Measurements from ENCODE around the gene MIOX. TPM values are rescaled to one million over a fixed set of nuclear protein-coding genes. Genes with fewer than 3 reads are reported as not detected.
"Not testable (repeated sequence)": the region's sequence is repeated elsewhere in the genome, so short reads cannot be mapped to it uniquely, and the experiment has no call there.

Gene MIOX
- total and polyA plus RNA-seq, 3 donors from 2014 or later, result 0.24 to 0.25 TPM; not detected in 1

DNA sequence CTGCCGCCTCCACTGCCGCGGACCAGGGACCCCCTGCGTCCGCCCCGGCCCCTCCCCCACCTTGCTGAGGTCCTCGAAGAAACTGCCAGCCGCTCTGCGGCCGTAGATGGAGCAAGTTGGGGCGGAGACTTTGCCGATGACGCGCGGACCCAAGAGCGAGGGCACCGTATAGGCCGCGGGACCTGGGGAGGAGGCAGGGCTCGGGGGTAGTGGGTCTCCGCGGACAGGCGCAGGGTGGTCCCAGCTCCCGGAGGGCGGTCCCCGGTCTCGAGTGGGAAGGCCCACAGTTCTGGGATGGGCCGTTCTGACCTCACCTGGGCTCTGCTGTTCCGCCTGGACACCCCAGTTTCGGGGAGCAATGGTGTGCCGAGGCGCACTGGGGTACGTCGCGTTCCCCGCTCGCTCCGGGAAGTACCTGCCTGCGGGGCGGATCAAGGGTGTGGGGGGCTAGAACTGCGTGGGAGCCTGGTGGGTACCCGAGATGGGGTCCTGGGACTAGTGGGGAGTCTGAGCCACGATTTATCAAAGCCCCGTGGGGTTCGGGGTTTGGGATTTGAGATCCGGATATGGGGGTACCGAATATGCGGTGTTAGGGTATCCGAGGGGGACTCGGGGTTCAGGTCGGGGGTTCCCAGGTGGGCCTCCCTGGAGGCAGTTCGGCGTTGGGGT lies 44.4 kb downstream of the MIOX start:
- intact Hi-C loops (cut with DNase I; ENCODE audit: low total_unique reads), result no loop called here
- 5 to 8% methylated on average over 2 to 50 of the region's 53 CpGs for WGBS, 2 donors
- Histone ChIP-seq H3K27ac (peak overlapping the region; percentile 49 to 64), H3K4me3 (peak overlapping the region; percentile 42 to 56), H3K27me3 (no peaks in the 10 kb centered on the region), H3K4me1 (peaks cover 21% of the 10 kb centered on the region), H3K36me3 (ENCODE audit: low read depth, missing control alignments) (no peaks in the 10 kb centered on the region), H3K9me3 (no peaks in the 10 kb centered on the region)
- TF ChIP-seq, protein P1, sequence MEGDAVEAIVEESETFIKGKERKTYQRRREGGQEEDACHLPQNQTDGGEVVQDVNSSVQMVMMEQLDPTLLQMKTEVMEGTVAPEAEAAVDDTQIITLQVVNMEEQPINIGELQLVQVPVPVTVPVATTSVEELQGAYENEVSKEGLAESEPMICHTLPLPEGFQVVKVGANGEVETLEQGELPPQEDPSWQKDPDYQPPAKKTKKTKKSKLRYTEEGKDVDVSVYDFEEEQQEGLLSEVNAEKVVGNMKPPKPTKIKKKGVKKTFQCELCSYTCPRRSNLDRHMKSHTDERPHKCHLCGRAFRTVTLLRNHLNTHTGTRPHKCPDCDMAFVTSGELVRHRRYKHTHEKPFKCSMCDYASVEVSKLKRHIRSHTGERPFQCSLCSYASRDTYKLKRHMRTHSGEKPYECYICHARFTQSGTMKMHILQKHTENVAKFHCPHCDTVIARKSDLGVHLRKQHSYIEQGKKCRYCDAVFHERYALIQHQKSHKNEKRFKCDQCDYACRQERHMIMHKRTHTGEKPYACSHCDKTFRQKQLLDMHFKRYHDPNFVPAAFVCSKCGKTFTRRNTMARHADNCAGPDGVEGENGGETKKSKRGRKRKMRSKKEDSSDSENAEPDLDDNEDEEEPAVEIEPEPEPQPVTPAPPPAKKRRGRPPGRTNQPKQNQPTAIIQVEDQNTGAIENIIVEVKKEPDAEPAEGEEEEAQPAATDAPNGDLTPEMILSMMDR (IDR thresholded peaks at IDR 0.05), result no peak
- TF ChIP-seq POLR2A (IDR thresholded peaks at IDR 0.05), result no peak
- DNase-seq, result peak; percentile 71

DNA sequence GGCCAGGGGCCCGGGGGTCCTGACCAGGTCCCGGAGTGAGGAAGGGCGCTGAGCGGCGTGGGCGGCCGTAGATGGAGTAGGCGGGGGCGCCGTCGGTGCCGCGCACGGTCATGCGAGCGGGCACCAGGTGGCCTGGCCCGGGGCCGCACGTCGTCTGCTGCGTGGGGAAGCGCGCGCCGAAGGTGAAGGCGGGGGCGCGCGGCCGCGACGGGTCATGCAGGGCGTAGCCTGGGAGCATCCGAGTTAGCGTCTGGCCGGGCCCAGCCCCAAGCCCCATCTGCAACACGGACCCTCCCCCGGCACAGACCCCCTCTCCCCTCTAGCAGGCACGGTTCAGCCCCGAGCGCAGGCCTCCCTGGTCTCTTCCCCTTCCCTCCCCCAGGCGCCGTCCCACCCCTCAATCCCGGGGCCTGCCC lies 44.9 kb downstream of the MIOX start:
- WGBS, 2 donors, result 0 to 2% methylated on average over 2 to 39 of the region's 44 CpGs
- no peaks in the 10 kb centered on the region for H3K36me3 ChIP-seq (ENCODE audit: low read depth, missing control alignments)
- peak overlapping the region; percentile 49 to 64 for H3K27ac ChIP-seq
- TF ChIP-seq POLR2A (IDR thresholded peaks at IDR 0.05), result no peak
- TF ChIP-seq, protein P1 (IDR thresholded peaks at IDR 0.05), result no peak
- H3K27me3 ChIP-seq, result no peaks in the 10 kb centered on the region
- no peaks in the 10 kb centered on the region for H3K9me3 ChIP-seq
- peak overlapping the region; percentile 42 to 56 for H3K4me3 ChIP-seq
- no peak for DNase-seq
- intact Hi-C loops (cut with DNase I; ENCODE audit: low total_unique reads), result no loop called here
- peaks cover 18% of the 10 kb centered on the region for H3K4me1 ChIP-seq

DNA sequence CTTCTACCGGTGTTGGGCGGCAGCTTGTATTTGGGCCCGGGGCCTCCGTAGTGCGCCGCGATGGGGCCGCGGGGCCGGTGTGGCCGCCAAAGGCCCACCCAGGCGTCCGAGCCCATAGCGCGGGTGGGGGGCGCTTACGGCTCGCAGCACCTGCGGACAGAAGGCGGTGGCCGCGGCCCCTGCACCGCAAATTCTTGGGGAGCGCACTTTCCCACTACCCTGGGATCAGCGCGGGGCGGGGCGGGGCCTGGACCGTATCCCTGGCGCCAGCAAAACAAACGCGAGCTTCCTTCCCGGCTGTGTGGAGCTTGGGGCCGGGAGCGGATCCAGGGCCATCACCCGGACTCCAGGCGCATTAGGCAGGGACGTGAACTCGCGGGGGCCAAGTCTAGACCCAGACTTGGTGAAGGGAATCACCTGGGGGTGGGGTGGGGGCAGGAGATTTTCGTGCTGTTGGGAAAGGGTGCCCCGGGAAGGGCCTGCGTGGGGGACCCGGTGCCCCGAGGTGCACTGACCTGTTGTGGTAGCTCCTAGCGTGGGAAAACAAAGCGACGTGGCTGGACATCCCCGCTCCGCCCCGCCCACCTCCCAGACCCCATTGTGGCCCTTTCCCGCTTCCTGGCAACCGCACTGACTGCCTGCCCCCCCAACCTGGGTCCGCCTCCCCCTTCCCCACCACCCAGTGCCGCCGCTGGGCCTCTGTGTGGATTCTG lies 45.5 kb downstream of the MIOX start:
- DNase-seq, result no peak
- TF ChIP-seq, protein P1 (IDR thresholded peaks at IDR 0.05), result no peak
- TF ChIP-seq POLR2A (IDR thresholded peaks at IDR 0.05), result no peak
- WGBS, 2 donors, result 0 to 3% methylated on average over 4 to 43 of the region's 56 CpGs
- no peaks in the 10 kb centered on the region for H3K36me3 ChIP-seq (ENCODE audit: low read depth, missing control alignments)
- no peaks in the 10 kb centered on the region for H3K9me3 ChIP-seq
- H3K4me1 ChIP-seq, result peaks cover 14% of the 10 kb centered on the region
- no peaks in the 10 kb centered on the region for H3K27me3 ChIP-seq
- H3K4me3 ChIP-seq, result peak overlapping the region; percentile 42 to 56
- intact Hi-C loops (cut with DNase I; ENCODE audit: low total_unique reads), result no loop called here
- H3K27ac ChIP-seq, result peak overlapping the region; percentile 49 to 64

DNA sequence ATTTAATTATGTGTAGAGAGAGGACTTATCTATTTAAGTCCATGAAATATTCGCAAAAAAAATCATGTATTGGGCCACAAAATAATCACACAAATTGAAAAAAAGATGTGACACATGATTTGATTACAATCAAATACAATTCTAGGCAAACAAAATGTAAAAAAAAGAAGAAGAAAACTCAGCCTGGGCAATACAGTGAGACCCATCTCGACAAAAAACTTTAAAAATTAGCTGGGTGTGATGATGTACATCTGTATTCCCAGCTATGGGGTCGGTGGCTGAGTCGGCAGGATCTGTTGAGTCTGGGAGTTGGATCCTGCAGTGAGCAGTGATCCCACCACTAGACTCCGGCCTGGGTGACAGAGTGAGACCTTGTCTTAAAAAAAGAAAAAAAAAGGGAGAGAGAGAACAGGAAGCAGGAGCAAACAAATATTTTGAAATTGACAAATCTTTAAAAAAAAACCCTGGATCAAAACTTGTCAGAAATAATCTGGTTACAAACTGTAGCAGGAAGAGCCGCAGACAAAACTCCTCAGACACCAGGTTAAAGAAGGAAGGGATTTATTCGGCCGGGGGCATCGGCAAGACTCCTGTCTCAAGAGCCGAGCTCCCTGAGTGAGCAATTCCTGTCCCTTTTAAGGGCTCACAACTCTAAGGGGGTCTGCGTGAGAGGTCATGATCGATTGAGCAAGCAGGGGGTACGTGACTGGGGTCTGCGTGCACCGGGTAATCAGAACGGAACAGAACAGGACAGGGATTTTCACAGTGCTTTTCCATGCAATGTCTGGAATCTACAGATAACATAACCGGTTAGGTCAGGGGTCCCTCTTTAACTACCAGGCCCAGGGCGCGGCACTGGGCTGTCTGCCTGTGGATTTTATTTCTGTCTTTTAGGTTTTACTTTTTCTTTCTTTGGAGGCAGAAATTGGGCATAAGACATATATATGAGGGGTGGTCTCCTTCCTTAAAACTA lies 46.5 kb downstream of the MIOX start:
- Histone ChIP-seq H3K9me3 (no peaks in the 10 kb centered on the region), H3K27me3 (no peaks in the 10 kb centered on the region), H3K4me1 (peaks cover 14% of the 10 kb centered on the region), H3K27ac (peak overlapping the region in 1 of 2 donors; percentile 64), H3K36me3 (ENCODE audit: low read depth, missing control alignments) (no peaks in the 10 kb centered on the region), H3K4me3 (no peak overlapping the region)
- intact Hi-C loops (cut with DNase I; ENCODE audit: low total_unique reads), result no loop called here
- no peak for DNase-seq
- TF ChIP-seq, protein P1 (IDR thresholded peaks at IDR 0.05), result no peak
- TF ChIP-seq POLR2A (IDR thresholded peaks at IDR 0.05), result no peak
- 76 to 77% methylated on average over 19 of the region's 19 CpGs for WGBS, 2 donors

DNA sequence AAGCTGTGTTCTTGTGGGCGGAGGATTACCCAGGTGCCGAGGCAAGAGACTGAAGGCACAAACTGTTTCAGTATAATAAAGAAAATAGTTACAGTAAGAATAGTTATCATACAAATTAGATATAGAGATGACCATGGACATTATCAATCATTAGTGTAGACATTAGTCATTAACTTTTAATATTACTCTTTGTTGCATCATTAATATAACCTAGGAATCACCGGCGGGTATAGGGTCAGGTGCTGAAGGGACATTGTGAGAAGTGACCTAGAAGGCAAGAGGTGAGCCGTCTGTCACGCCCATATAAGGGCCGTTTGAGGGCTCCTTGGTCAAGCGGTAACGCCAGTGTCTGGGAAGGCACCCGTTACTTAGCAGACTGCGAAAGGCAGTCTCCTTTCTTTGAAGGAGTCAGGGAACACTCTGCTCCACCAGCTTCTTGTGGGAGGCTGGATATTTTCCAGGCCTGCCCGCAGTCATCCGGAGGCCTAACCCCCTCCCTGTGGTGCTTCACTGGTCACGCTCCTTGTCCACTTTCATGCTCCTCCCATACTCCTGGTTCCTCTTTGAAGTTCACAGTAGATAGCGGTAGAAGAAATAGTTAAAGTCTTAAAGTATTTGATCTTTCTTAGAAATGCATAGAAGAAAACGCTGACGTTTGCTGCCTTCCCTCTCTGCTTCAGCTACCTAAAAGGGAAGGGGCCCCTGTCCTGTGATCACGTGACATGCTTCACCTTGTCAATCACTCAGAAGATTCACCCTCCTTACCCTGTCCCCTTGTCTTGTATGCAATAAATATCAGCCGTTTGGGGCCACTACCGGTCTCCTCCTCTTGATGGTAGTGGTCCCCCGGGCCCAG lies 47.4 kb downstream of the MIOX start:
- 37 to 50% methylated on average over 20 to 21 of the region's 21 CpGs for WGBS, 2 donors
- H3K9me3 ChIP-seq; intact Hi-C loops (cut with DNase I; ENCODE audit: low total_unique reads); H3K36me3 ChIP-seq (ENCODE audit: low read depth, missing control alignments); H3K27me3 ChIP-seq; H3K4me3 ChIP-seq: not testable (repeated sequence)
- DNase-seq, result peak; percentile 72
- Histone ChIP-seq H3K4me1 (peaks cover 14% of the 10 kb centered on the region), H3K27ac (peak overlapping the region; percentile 39 to 51)
